GM23338 (cell line): ENCODE measurements around the gene FBXL4. TPM values are rescaled to one million over a fixed set of nuclear protein-coding genes. Genes with fewer than 3 reads are reported as not detected.

ENCODE experiments used
- ATAC-seq: fragments of 200-7000 bp; cut with Tn5 transposase; 3 replicates; pipeline ENCODE4 v1.9.1; 2020
- DNase-seq: peaks from one replicate; pipeline ENCODE4 v3.0.0-alpha.2; 2015; ENCODE audit warnings: low spot score
- H2AFZ ChIP-seq: fragments of 200-600 bp; sonication (generic); 2 replicates; pipeline ENCODE4 v1.8.0; 2016; ENCODE audit warnings: antibody characterized with exemption, mild to moderate bottlenecking, moderate library complexity
- H3F3A ChIP-seq: fragments of 200-600 bp; sonication (generic); replicated peaks from 2 replicates; pipeline ENCODE4 v1.8.0; 2017; ENCODE audit warnings: antibody characterized with exemption, mixed run types, low read depth
- H3K27ac ChIP-seq: fragments of 200-600 bp; sonication (generic); 2 replicates; pipeline ENCODE4 v1.6.1; 2016; ENCODE audit warnings: low read depth
- H3K27me3 ChIP-seq: fragments of 200-600 bp; sonication (generic); 2 replicates; pipeline ENCODE4 v1.8.0; 2016; ENCODE audit warnings: mild to moderate bottlenecking, mixed run types, moderate library complexity; ENCODE audit not compliant: insufficient read depth
- H3K36me3 ChIP-seq: fragments of 200-600 bp; sonication (generic); 2 replicates; pipeline ENCODE4 v1.8.0; 2016; ENCODE audit warnings: mild to moderate bottlenecking; ENCODE audit not compliant: insufficient read depth
- H3K4me1 ChIP-seq: fragments of 200-600 bp; sonication (generic); 2 replicates; pipeline ENCODE4 v1.8.0; 2016; ENCODE audit warnings: mild to moderate bottlenecking, moderate library complexity; ENCODE audit not compliant: insufficient read depth
- H3K4me2 ChIP-seq: fragments of 200-600 bp; sonication (generic); 2 replicates; pipeline ENCODE4 v1.7.1; 2017; ENCODE audit warnings: mixed run types
- H3K4me3 ChIP-seq: fragments of 200-600 bp; sonication (generic); 2 replicates; pipeline ENCODE4 v1.6.1; 2016; ENCODE audit warnings: mixed run types
- H3K79me2 ChIP-seq: fragments of 200-600 bp; sonication (generic); replicated peaks from 2 replicates; pipeline ENCODE4 v1.8.0; 2017; ENCODE audit warnings: mild to moderate bottlenecking; ENCODE audit not compliant: insufficient read depth
- H3K9me2 ChIP-seq: fragments of 200-600 bp; sonication (generic); 2 replicates; pipeline ENCODE4 v1.8.0; 2017; ENCODE audit not compliant: insufficient read depth
- H4K20me1 ChIP-seq: fragments of 200-600 bp; sonication (generic); replicated peaks from 2 replicates; pipeline ENCODE4 v1.8.0; 2017; ENCODE audit warnings: mild to moderate bottlenecking; ENCODE audit not compliant: insufficient read depth
- H3K27ac Mint-ChIP-seq: 2 replicates; pipeline ENCODE4 v1.8.0; 2020; ENCODE audit warnings: inconsistent platforms, mild to moderate bottlenecking, moderate library complexity, mixed read lengths
- H3K27me3 Mint-ChIP-seq: 3 replicates; pipeline ENCODE4 v1.8.0; 2022; ENCODE audit warnings: low read depth, mild to moderate bottlenecking, moderate library complexity, mixed read lengths, inconsistent platforms; ENCODE audit not compliant: insufficient read depth, poor library complexity
- H3K36me3 Mint-ChIP-seq: 3 replicates; pipeline ENCODE4 v1.8.0; 2021; ENCODE audit warnings: low read depth, mild to moderate bottlenecking, inconsistent platforms, moderate library complexity, mixed read lengths
- H3K4me1 Mint-ChIP-seq: 3 replicates; pipeline ENCODE4 v1.8.0; 2020; ENCODE audit warnings: mild to moderate bottlenecking, inconsistent platforms, mixed read lengths
- H3K4me3 Mint-ChIP-seq: 3 replicates; pipeline ENCODE4 v1.8.0; 2021; ENCODE audit warnings: moderate library complexity, mild to moderate bottlenecking, inconsistent platforms, mixed read lengths
- H3K9me3 Mint-ChIP-seq: 3 replicates; pipeline ENCODE4 v1.8.0; 2020; ENCODE audit warnings: moderate library complexity, mild to moderate bottlenecking, inconsistent platforms, mixed read lengths
- CREB1 ChIP-seq: fragments of 250-450 bp; sonication (Bioruptor Pico); IDR thresholded peaks from 2 replicates; pipeline ENCODE4 v1.5.0; 2020; ENCODE audit warnings: low read depth, mild to moderate bottlenecking, moderate library complexity
- CTCF ChIP-seq, 2 experiments: fragments of 200-600 bp in 1 of 2; sonication (generic) in 1 of 2; conservative IDR thresholded peaks; 2 replicates each; pipeline versions ENCODE4 v1.5.1 to v1.6.1; 2016 to 2017; ENCODE audit warnings: antibody characterized with exemption in 2 of 2, low read depth in 2 of 2, mild to moderate bottlenecking in 2 of 2, moderate library complexity in 1 of 2
- ETS1 ChIP-seq: IDR thresholded peaks from 2 replicates; pipeline ENCODE4 v1.6.1; 2016; ENCODE audit warnings: antibody characterized with exemption
- EZH2 ChIP-seq: fragments of 200-600 bp; sonication (generic); IDR thresholded peaks from one replicate; pipeline ENCODE4 v1.8.0; 2017; ENCODE audit warnings: antibody characterized with exemption, mild to moderate bottlenecking, low read depth; ENCODE audit not compliant: unreplicated experiment
- EZH2phosphoT487 ChIP-seq: fragments of 200-600 bp; sonication (generic); IDR thresholded peaks from one replicate; pipeline ENCODE4 v1.8.1; 2018; ENCODE audit warnings: antibody characterized with exemption; ENCODE audit not compliant: unreplicated experiment
- JUNB ChIP-seq: IDR thresholded peaks from one replicate; pipeline ENCODE4 v1.6.1; 2016; ENCODE audit warnings: antibody characterized with exemption; ENCODE audit not compliant: unreplicated experiment
- NANOG ChIP-seq: IDR thresholded peaks from 2 replicates; pipeline ENCODE4 v1.6.1; 2016; ENCODE audit warnings: antibody characterized with exemption, borderline replicate concordance
- POLR2AphosphoS5 ChIP-seq: IDR thresholded peaks from 2 replicates; pipeline ENCODE4 v1.6.1; 2016; ENCODE audit warnings: antibody characterized with exemption, low read depth
- REST ChIP-seq: IDR thresholded peaks from one replicate; pipeline ENCODE4 v1.6.1; 2018; ENCODE audit warnings: antibody characterized with exemption; ENCODE audit not compliant: unreplicated experiment
- STAT1 ChIP-seq: IDR thresholded peaks from one replicate; pipeline ENCODE4 v1.6.1; 2016; ENCODE audit warnings: antibody characterized with exemption; ENCODE audit not compliant: unreplicated experiment
- ZNF114 ChIP-seq: fragments of 250-450 bp; sonication (Bioruptor Pico); IDR thresholded peaks from 2 replicates; pipeline ENCODE4 v1.5.0; 2020; ENCODE audit warnings: mild to moderate bottlenecking, moderate library complexity
- ZNF331 ChIP-seq: fragments of 250-450 bp; sonication (Bioruptor Pico); IDR thresholded peaks from 2 replicates; pipeline ENCODE4 v1.5.0; 2020; ENCODE audit warnings: low read depth, mild to moderate bottlenecking, moderate library complexity
- ZNF462 ChIP-seq: fragments of 250-450 bp; sonication (Bioruptor Pico); IDR thresholded peaks from 2 replicates; pipeline ENCODE4 v1.5.0; 2020; ENCODE audit warnings: mild to moderate bottlenecking, moderate library complexity
- polyA plus RNA-seq: library from polyadenylated mRNA; unstranded; fragments of >200 nt; fragmentation: Nextera tagmentation; extraction: Ambion mirVana; gene quantifications from 2 replicates; pipeline ENCODE4 v1.2.1, GENCODE V29; 2016
- total RNA-seq: library from RNA; depleted of rRNA; stranded (reverse); fragments of >200 nt; shearing (Covaris generic); gene quantifications from 2 replicates; pipeline ENCODE4 v1.2.3, GENCODE V29; 2014

FBXL4 gene
- total and polyA plus RNA-seq, 2 experiments from 2014 or later, result 8.5 to 23.4 TPM

- Mint-ChIP-seq H3K27me3 (peaks cover 5% of the 10 kb centered on the region), H3K4me1 (peaks cover 14% of the 10 kb centered on the region), H3K9me3 (peaks cover 2% of the 10 kb centered on the region; the same call in 1 of the 3 replicates), H3K4me3 (no peak overlapping the region), H3K27ac (no peak overlapping the region), H3K36me3 (peaks cover 2% of the 10 kb centered on the region; the same call in 2 of the 3 replicates)
- Histone ChIP-seq H3F3A (no peaks in the 10 kb centered on the region), H3K79me2 (peaks cover 24% of the 10 kb centered on the region), H3K27me3 (no peaks in the 10 kb centered on the region), H3K27ac (no peak overlapping the region), H3K4me2 (no peak overlapping the region), H3K4me1 (peaks cover 13% of the 10 kb centered on the region), H4K20me1 (no peaks in the 10 kb centered on the region), H2AFZ (no peak overlapping the region), H3K36me3 (no peaks in the 10 kb centered on the region), H3K4me3 (no peak overlapping the region), H3K9me2 (no peaks in the 10 kb centered on the region)
- ATAC-seq, result no peak
- no peak for DNase-seq
- TF ChIP-seq STAT1 (no peak), ZNF462 (CRISPR knock-in tag) (no peak), EZH2 (no peak), ZNF331 (no peak), EZH2phosphoT487 (no peak), POLR2AphosphoS5 (no peak), CTCF (conservative IDR thresholded peaks at IDR 0.05; ENCODE audit: low read depth in 2 of 2) (no peak), ETS1 (no peak), REST (no peak), CREB1 (no peak), NANOG (no peak), JUNB (no peak), ZNF114 (no peak)
These were observed 1.8 kb upstream of the FBXL4 start for GRCh38 chr6:98949589-98949988.
